SK-N-SH (cell line): ENCODE results near the gene CERS6. TPM values are rescaled to one million over a fixed set of nuclear protein-coding genes. Genes with fewer than 3 reads are reported as not detected.

ENCODE experiments used
- CTCF ChIA-PET: fragments of 300-600, 350-600 bp; formaldehyde crosslinking; extraction: SDS; loops from one replicate; lab custom pipeline; 2021; lab: Yijun Ruan, JAX
- POLR2A ChIA-PET: fragments of 350-600 bp; sonication (Branson Sonifier 250); formaldehyde crosslinking; extraction: SDS; loops from one replicate; lab custom pipeline; 2020; ENCODE audit warnings: antibody characterized with exemption, inconsistent platforms; lab: Yijun Ruan, JAX
- DNase-seq: peaks from one replicate; pipeline ENCODE4 v3.0.0; 2012
- H2AFZ ChIP-seq: fragments of 200-600 bp; sonication (generic); 2 replicates; pipeline ENCODE4 v1.8.1; 2016; ENCODE audit warnings: antibody characterized with exemption, mild to moderate bottlenecking, low read depth
- H3F3A ChIP-seq: fragments of 200-600 bp; sonication (generic); replicated peaks from 2 replicates; pipeline ENCODE3; 2016; ENCODE audit warnings: antibody characterized with exemption, mild to moderate bottlenecking; ENCODE audit not compliant: insufficient read depth
- H3K27ac ChIP-seq, 2 experiments: fragments of 200-500 bp in 1 of 2; fragments of 200-600 bp in 1 of 2; sonication (Bioruptor generic) in 1 of 2; sonication (generic), shearing (Covaris generic) in 1 of 2; 2 replicates each; pipeline versions ENCODE4 v1.5.1 to v1.6.1; 2014 to 2016; ENCODE audit warnings: low read depth in 2 of 2, inconsistent platforms in 1 of 2, low read length in 1 of 2, mild to moderate bottlenecking in 1 of 2, mixed read lengths in 1 of 2
- H3K27me3 ChIP-seq: fragments of 200-600 bp; sonication (generic), shearing (Covaris generic); 2 replicates; pipeline ENCODE4 v1.6.1; 2016; ENCODE audit warnings: mixed run types; ENCODE audit not compliant: insufficient read depth
- H3K36me3 ChIP-seq, 2 experiments: fragments of 200-500 bp in 1 of 2; fragments of 200-600 bp in 1 of 2; sonication (Bioruptor generic) in 1 of 2; sonication (generic) in 1 of 2; replicated peaks in 1 of 2; 2 replicates each; pipeline versions ENCODE3 to v1.5.1; 2014 to 2016; ENCODE audit warnings: low read length in 1 of 2, mild to moderate bottlenecking in 1 of 2; ENCODE audit not compliant: insufficient read depth in 2 of 2, control insufficient read depth in 1 of 2
- H3K4me1 ChIP-seq, 2 experiments: fragments of 200-500 bp in 1 of 2; fragments of 200-600 bp in 1 of 2; sonication (Bioruptor generic) in 1 of 2; sonication (generic), shearing (Covaris generic) in 1 of 2; 2 replicates each; pipeline versions ENCODE4 v1.5.1 to v1.6.1; 2014 to 2016; ENCODE audit warnings: low read depth in 1 of 2, low read length in 1 of 2, mixed run types in 1 of 2; ENCODE audit not compliant: insufficient read depth in 2 of 2, control insufficient read depth in 1 of 2
- H3K4me2 ChIP-seq: fragments of 200-600 bp; sonication (generic), shearing (Covaris generic); 2 replicates; pipeline ENCODE4 v1.6.1; 2017; ENCODE audit warnings: mixed run types
- H3K4me3 ChIP-seq, 2 experiments: fragments of 200-500 bp in 1 of 2; fragments of 200-600 bp in 1 of 2; sonication (Bioruptor generic) in 1 of 2; sonication (generic), shearing (Covaris generic) in 1 of 2; 2 replicates each; pipeline versions ENCODE4 v1.5.1 to v1.8.1; 2014 to 2016; ENCODE audit warnings: low read depth in 2 of 2, inconsistent platforms in 1 of 2, low read length in 1 of 2, mild to moderate bottlenecking in 1 of 2, mixed read lengths in 1 of 2, moderate library complexity in 1 of 2
- H3K79me2 ChIP-seq: fragments of 200-600 bp; sonication (generic); 2 replicates; pipeline ENCODE4 v1.8.1; 2017; ENCODE audit warnings: mild to moderate bottlenecking; ENCODE audit not compliant: insufficient read depth
- H3K9ac ChIP-seq: fragments of 200-600 bp; sonication (generic); 2 replicates; pipeline ENCODE4 v1.6.1; 2017; ENCODE audit warnings: mixed run types
- H3K9me2 ChIP-seq: fragments of 200-600 bp; sonication (generic); 2 replicates; pipeline ENCODE4 v1.6.1; 2017; ENCODE audit warnings: mixed run types
- H3K9me3 ChIP-seq: fragments of 200-600 bp; sonication (generic); 2 replicates; pipeline ENCODE4 v1.6.1; 2017; ENCODE audit warnings: mixed run types, mild to moderate bottlenecking, moderate library complexity
- H4K20me1 ChIP-seq: fragments of 200-600 bp; sonication (generic); 2 replicates; pipeline ENCODE4 v1.6.1; 2017; ENCODE audit warnings: mild to moderate bottlenecking, mixed run types; ENCODE audit not compliant: insufficient read depth
- CHD2 ChIP-seq: fragments of 150-350 bp; IDR thresholded peaks from 2 replicates; pipeline ENCODE4 v1.6.1; 2018; ENCODE audit warnings: low read length; ENCODE audit not compliant: partially characterized antibody
- EP300 ChIP-seq, 2 experiments: IDR thresholded peaks; 2 replicates each; pipeline versions ENCODE4 v1.4.0 to v1.6.1; 2012; ENCODE audit warnings: borderline replicate concordance in 1 of 2, low read depth in 1 of 2, low read length in 1 of 2
- FOSL2 ChIP-seq: IDR thresholded peaks from 2 replicates; pipeline ENCODE4 v1.4.0; 2012; ENCODE audit warnings: low read depth, mild to moderate bottlenecking, moderate library complexity, borderline replicate concordance
- JUND ChIP-seq: IDR thresholded peaks from 2 replicates; pipeline ENCODE4 v1.4.0; 2012
- MEF2A ChIP-seq: IDR thresholded peaks from 2 replicates; pipeline ENCODE4 v1.4.0; 2012; ENCODE audit warnings: low read depth, borderline replicate concordance
- MXI1 ChIP-seq: IDR thresholded peaks from 2 replicates; pipeline ENCODE4 v1.6.1; 2012; ENCODE audit warnings: mild to moderate bottlenecking, low read depth, low read length, improper control_type of control experiment
- NRF1 ChIP-seq: IDR thresholded peaks from 2 replicates; pipeline ENCODE4 v1.6.1; 2012; ENCODE audit warnings: low read depth, mild to moderate bottlenecking, low read length
- RFX5 ChIP-seq: IDR thresholded peaks from 2 replicates; pipeline ENCODE4 v1.6.1; 2012; ENCODE audit warnings: mild to moderate bottlenecking, improper control_type of control experiment, low read length
- TAF1 ChIP-seq: IDR thresholded peaks from 2 replicates; pipeline ENCODE4 v1.6.1; 2012; ENCODE audit warnings: low read depth, mild to moderate bottlenecking, low read length, moderate library complexity, borderline replicate concordance
- TCF12 ChIP-seq: IDR thresholded peaks from 2 replicates; pipeline ENCODE4 v1.4.0; 2012
- YY1 ChIP-seq: IDR thresholded peaks from 2 replicates; pipeline ENCODE4 v1.4.0; 2012; ENCODE audit warnings: low read depth, mild to moderate bottlenecking
- WGBS: methylation state at CpG from one replicate; pipeline ENCODE4 v1.1.6; 2017; ENCODE audit warnings: low lambda C conversion rate; 5-methylcytosine and 5-hydroxymethylcytosine counted together
- polyA plus RNA-seq, 3 experiments: library from polyadenylated mRNA; depleted of rRNA; stranded (reverse); fragments of >200 nt; gene quantifications; 2 replicates each; pipeline ENCODE4 v1.2.3, GENCODE V29; 2012
- TF ChIP-seq, protein P1 (sequence below): IDR thresholded peaks from 2 replicates; pipeline ENCODE4 v1.4.0; 2012; ENCODE audit warnings: low read depth
- TF ChIP-seq, protein P2 (sequence below): fragments of 150-350 bp; IDR thresholded peaks from 2 replicates; pipeline ENCODE4 v1.6.1; 2016; ENCODE audit warnings: mild to moderate bottlenecking, low read depth, low read length
- TF ChIP-seq, protein P3 (sequence below): IDR thresholded peaks from 2 replicates; pipeline ENCODE4 v1.6.1; 2012; ENCODE audit warnings: mild to moderate bottlenecking, low read depth, low read length, moderate library complexity

CERS6 gene
- polyA plus RNA-seq, 1 of the 3 experiments (the other 2 are of a cell fraction): 1.8 TPM

DNA sequence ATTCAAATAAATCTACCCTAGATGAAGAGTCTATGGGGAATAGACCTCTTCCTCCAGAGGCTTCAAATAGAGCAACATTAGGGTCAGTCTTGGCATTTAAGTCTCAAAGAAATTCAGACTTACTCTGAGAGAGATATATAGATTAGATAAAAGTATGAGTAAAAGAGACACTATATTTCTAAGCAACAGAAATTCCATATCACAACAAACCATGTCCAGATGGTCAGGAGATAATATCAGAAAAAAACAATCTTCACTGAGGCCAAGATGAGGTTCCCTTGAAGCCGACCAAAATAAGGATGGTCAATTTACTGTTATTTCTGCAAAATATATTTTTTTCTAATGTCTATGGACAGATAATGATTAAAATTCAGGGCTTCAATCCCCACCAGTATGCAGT lies 257.3 kb downstream of the CERS6 start:
- POLR2A ChIA-PET: no interaction called here
- no peaks in the 10 kb centered on the region for H3K9me3 ChIP-seq

DNA sequence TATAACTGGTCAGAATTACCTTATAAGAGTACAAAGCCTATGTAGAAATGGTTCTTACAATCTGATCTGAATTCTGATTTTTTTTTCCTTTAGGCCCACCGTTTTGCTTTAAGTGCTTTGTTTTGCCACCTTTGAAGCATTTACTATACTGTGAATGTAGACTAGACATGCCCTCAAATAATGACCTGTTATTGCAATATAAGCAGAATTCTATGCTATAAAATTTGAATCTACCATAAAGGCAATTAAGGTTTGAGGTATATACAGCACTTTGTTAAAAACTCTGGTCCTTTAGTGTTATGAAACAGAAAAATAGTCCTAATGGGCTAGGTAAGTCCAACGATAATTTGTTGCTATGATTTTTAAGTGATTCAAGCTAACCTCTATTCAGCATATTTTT lies 259.8 kb downstream of the CERS6 start:
- H3K9ac ChIP-seq: no peak overlapping the region
- H2AFZ ChIP-seq: no peak overlapping the region
- peaks cover 5% of the 10 kb centered on the region for H3F3A ChIP-seq
- H4K20me1 ChIP-seq: no peaks in the 10 kb centered on the region
- peaks cover 0 to 3% of the 10 kb centered on the region in 2 experiments; a peak in 1 of 4 replicates for H3K4me1 ChIP-seq
- H3K9me2 ChIP-seq: no peaks in the 10 kb centered on the region
- WGBS: 88% methylated on average over 2 of the region's 2 CpGs
- H3K4me2 ChIP-seq: no peak overlapping the region
- POLR2A ChIA-PET: no interaction called here
- H3K36me3 ChIP-seq: no peaks in the 10 kb centered on the region
- CTCF ChIA-PET: interaction anchor here (1.8 kb wide), 1 partner anchor 10 kb away, joined by 6 read pairs; no protein-coding TSS in a partner anchor
- H3K79me2 ChIP-seq: no peaks in the 10 kb centered on the region
- H3K9me3 ChIP-seq: no peaks in the 10 kb centered on the region
- DNase-seq: no peak
- H3K27me3 ChIP-seq: no peaks in the 10 kb centered on the region
- H3K27ac ChIP-seq: no peak overlapping the region
- TF ChIP-seq YY1 (no peak), JUND (no peak), MEF2A (no peak), FOSL2 (no peak), MXI1 (no peak)
- TF ChIP-seq, protein P1, sequence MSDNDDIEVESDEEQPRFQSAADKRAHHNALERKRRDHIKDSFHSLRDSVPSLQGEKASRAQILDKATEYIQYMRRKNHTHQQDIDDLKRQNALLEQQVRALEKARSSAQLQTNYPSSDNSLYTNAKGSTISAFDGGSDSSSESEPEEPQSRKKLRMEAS: no peak
- TF ChIP-seq, protein P2, sequence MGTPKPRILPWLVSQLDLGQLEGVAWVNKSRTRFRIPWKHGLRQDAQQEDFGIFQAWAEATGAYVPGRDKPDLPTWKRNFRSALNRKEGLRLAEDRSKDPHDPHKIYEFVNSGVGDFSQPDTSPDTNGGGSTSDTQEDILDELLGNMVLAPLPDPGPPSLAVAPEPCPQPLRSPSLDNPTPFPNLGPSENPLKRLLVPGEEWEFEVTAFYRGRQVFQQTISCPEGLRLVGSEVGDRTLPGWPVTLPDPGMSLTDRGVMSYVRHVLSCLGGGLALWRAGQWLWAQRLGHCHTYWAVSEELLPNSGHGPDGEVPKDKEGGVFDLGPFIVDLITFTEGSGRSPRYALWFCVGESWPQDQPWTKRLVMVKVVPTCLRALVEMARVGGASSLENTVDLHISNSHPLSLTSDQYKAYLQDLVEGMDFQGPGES: no peak
- H3K4me3 ChIP-seq: no peak overlapping the region

More for the DNA sequence above, 257.3 kb downstream of the CERS6 start:
- H3K79me2 ChIP-seq: no peaks in the 10 kb centered on the region
- peak overlapping the region in 1 of 2 experiments; percentile 53; a peak in 1 of 4 replicates for H3K27ac ChIP-seq
- no peaks in the 10 kb centered on the region for H4K20me1 ChIP-seq
- no peak overlapping the region for H3K9ac ChIP-seq
- TF ChIP-seq CHD2 (no peak), TCF12 (peak; percentile 29; the same call in 1 of the 2 replicates)
- WGBS: 70% methylated on average over 1 of the region's 1 CpG
- no peaks in the 10 kb centered on the region for H3K36me3 ChIP-seq
- no peaks in the 10 kb centered on the region for H3K9me2 ChIP-seq
- CTCF ChIA-PET: no interaction called here
- H3K4me1 ChIP-seq: peaks cover 0 to 3% of the 10 kb centered on the region in 2 experiments; a peak in 2 of 4 replicates
- H2AFZ ChIP-seq: no peak overlapping the region
- no peak for DNase-seq
- no peaks in the 10 kb centered on the region for H3K27me3 ChIP-seq
- H3K4me3 ChIP-seq: no peak overlapping the region
- no peak overlapping the region for H3K4me2 ChIP-seq
- peaks cover 5% of the 10 kb centered on the region for H3F3A ChIP-seq

DNA sequence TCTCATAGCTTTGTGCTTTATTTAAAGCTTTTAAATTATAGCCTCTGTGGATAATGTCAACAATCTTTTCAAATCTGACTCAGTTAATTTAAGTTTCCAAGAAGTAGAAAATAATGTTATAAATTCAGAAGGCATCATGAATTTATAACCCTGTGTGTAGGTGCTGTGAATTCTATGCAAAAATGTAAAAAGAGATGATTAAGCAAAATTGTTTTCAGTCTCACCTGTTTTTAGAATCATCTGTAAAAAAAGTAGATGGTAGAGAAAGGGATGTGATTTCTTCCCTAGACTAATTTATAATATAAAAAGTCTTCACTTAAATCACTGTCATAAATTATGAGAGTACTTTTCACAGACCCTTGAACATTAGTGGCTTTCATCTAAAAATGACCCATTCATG lies 260.8 kb downstream of the CERS6 start:
- POLR2A ChIA-PET: no interaction called here
- peaks cover 5% of the 10 kb centered on the region for H3F3A ChIP-seq
- H3K4me3 ChIP-seq: no peak overlapping the region
- no peaks in the 10 kb centered on the region for H3K9me3 ChIP-seq
- no peaks in the 10 kb centered on the region for H3K36me3 ChIP-seq
- H3K79me2 ChIP-seq: no peaks in the 10 kb centered on the region
- TF ChIP-seq TAF1: no peak
- no peak for TF ChIP-seq NRF1
- TF ChIP-seq RFX5: no peak
- TF ChIP-seq, protein P3, sequence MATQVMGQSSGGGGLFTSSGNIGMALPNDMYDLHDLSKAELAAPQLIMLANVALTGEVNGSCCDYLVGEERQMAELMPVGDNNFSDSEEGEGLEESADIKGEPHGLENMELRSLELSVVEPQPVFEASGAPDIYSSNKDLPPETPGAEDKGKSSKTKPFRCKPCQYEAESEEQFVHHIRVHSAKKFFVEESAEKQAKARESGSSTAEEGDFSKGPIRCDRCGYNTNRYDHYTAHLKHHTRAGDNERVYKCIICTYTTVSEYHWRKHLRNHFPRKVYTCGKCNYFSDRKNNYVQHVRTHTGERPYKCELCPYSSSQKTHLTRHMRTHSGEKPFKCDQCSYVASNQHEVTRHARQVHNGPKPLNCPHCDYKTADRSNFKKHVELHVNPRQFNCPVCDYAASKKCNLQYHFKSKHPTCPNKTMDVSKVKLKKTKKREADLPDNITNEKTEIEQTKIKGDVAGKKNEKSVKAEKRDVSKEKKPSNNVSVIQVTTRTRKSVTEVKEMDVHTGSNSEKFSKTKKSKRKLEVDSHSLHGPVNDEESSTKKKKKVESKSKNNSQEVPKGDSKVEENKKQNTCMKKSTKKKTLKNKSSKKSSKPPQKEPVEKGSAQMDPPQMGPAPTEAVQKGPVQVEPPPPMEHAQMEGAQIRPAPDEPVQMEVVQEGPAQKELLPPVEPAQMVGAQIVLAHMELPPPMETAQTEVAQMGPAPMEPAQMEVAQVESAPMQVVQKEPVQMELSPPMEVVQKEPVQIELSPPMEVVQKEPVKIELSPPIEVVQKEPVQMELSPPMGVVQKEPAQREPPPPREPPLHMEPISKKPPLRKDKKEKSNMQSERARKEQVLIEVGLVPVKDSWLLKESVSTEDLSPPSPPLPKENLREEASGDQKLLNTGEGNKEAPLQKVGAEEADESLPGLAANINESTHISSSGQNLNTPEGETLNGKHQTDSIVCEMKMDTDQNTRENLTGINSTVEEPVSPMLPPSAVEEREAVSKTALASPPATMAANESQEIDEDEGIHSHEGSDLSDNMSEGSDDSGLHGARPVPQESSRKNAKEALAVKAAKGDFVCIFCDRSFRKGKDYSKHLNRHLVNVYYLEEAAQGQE: no peak
- no peak for TF ChIP-seq EP300 (IDR thresholded peaks at IDR 0.05; ENCODE audit: borderline replicate concordance in 1 of 2, low read depth in 1 of 2, low read length in 1 of 2)
- TF ChIP-seq, all 33 proteins: peak for 0
- H3K9ac ChIP-seq: no peak overlapping the region
- no peaks in the 10 kb centered on the region for H4K20me1 ChIP-seq
- peaks cover 0 to 3% of the 10 kb centered on the region in 2 experiments; a peak in 1 of 4 replicates for H3K4me1 ChIP-seq
- no peaks in the 10 kb centered on the region for H3K27me3 ChIP-seq
- CTCF ChIA-PET: no interaction called here
- no peak overlapping the region for H3K4me2 ChIP-seq
- no peaks in the 10 kb centered on the region for H3K9me2 ChIP-seq
- DNase-seq: no peak
- no peak overlapping the region for H2AFZ ChIP-seq
- H3K27ac ChIP-seq: no peak overlapping the region
